Endothelial cell of umbilical vein (primary cell): ENCODE results near the gene ACP3.

ENCODE experiments used
- MYC ChIP-seq: IDR thresholded peaks from one replicate; pipeline ENCODE4 v1.6.1; 2011; ENCODE audit warnings: mild to moderate bottlenecking, low read depth, low read length
- POLR2A ChIP-seq: IDR thresholded peaks from 2 replicates; pipeline ENCODE4 v1.6.1; 2012; ENCODE audit warnings: low read depth, mild to moderate bottlenecking, control low read depth, low read length
- TF ChIP-seq, protein P1 (sequence below), 2 donors: IDR thresholded peaks; 1 replicate in 1 of 2; 2 replicates in 1 of 2; pipeline ENCODE4 v1.5.1; 2011; ENCODE audit warnings: low read length in 2 of 2, mild to moderate bottlenecking in 2 of 2, moderate library complexity in 2 of 2, control low read depth in 1 of 2, inconsistent platforms in 1 of 2, low read depth in 1 of 2; ENCODE audit not compliant: insufficient read depth in 1 of 2; ENCODE audit errors: extremely low read depth in 1 of 2

DNA sequence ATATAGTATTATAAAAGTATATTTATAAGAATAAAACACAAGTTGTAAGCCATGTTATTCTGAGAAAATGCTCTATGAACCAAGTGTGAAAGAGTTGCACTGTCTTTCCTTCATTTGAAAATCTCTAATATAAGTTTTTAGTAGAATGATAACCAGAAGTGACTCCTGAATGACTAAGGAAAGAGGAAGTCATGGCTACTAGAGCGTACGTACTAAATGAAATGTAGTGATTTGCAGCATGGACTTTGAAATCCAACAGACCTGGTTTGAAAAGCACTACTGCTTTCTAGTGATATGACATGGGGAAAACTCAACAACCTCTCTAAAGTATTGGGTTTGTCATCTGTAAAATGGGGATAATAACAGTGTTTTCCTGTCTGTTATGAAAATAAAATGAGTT is 89.8 kb downstream of the ACP3 start:
- TF ChIP-seq, protein P1, sequence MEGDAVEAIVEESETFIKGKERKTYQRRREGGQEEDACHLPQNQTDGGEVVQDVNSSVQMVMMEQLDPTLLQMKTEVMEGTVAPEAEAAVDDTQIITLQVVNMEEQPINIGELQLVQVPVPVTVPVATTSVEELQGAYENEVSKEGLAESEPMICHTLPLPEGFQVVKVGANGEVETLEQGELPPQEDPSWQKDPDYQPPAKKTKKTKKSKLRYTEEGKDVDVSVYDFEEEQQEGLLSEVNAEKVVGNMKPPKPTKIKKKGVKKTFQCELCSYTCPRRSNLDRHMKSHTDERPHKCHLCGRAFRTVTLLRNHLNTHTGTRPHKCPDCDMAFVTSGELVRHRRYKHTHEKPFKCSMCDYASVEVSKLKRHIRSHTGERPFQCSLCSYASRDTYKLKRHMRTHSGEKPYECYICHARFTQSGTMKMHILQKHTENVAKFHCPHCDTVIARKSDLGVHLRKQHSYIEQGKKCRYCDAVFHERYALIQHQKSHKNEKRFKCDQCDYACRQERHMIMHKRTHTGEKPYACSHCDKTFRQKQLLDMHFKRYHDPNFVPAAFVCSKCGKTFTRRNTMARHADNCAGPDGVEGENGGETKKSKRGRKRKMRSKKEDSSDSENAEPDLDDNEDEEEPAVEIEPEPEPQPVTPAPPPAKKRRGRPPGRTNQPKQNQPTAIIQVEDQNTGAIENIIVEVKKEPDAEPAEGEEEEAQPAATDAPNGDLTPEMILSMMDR (IDR thresholded peaks at IDR 0.05; ENCODE audit: extremely low read depth in 1 of 2, insufficient read depth in 1 of 2, low read depth in 1 of 2, low read length in 2 of 2) = no peak
- no peak for TF ChIP-seq MYC
- TF ChIP-seq POLR2A = no peak
